Glomerular visceral epithelial cell (primary cell): ENCODE data around the gene BUD31.

Experiments used
- DNase-seq: peaks from one replicate; pipeline ENCODE4 v3.0.0-alpha.2; 2016; ENCODE audit errors: extremely low spot score

The BUD31 gene

GRCh38 chr7:99433158-99433557, 24.4 kb downstream of the BUD31 start:
- no peak for DNase-seq

GRCh38 chr7:99437946-99438572, 29.3 kb downstream of the BUD31 start:
- no peak for DNase-seq

- DNase-seq: peak; percentile 93
These were observed 30.1 kb downstream of the BUD31 start, which contains the start of the genes CPSF4 and PTCD1 for GRCh38 chr7:99438573-99439480. Gene CPSF4 (plus strand): TSS chr7:99438943. CDS start chr7:99439083, 140 bp downstream. Gene PTCD1 (minus strand): TSS chr7:99438798. CDS start chr7:99435242, 3,556 bp downstream.

GRCh38 chr7:99440195-99440594, 31.4 kb downstream of the BUD31 start:
- DNase-seq: no peak

GRCh38 chr7:99446096-99446495, 37.3 kb downstream of the BUD31 start:
- no peak for DNase-seq

- DNase-seq: no peak
These were observed 39.2 kb downstream of the BUD31 start for GRCh38 chr7:99447943-99448342.

- DNase-seq: no peak
These were observed 40.1 kb downstream of the BUD31 start for GRCh38 chr7:99448855-99449254.

- DNase-seq: no peak
These were observed 40.6 kb downstream of the BUD31 start for GRCh38 chr7:99449326-99449725.

- no peak for DNase-seq
These were observed 43.2 kb downstream of the BUD31 start for GRCh38 chr7:99451936-99452335.

- no peak for DNase-seq
These were observed 43.8 kb downstream of the BUD31 start for GRCh38 chr7:99452541-99452940.

- no peak for DNase-seq
These were observed 44.3 kb downstream of the BUD31 start for GRCh38 chr7:99453105-99453504.

- DNase-seq: no peak
These were observed 47.1 kb downstream of the BUD31 start for GRCh38 chr7:99455874-99456273.

- DNase-seq: no peak
These were observed 47.5 kb downstream of the BUD31 start for GRCh38 chr7:99456288-99456687.

GRCh38 chr7:99457050-99457649, 48.4 kb downstream of the BUD31 start:
- no peak for DNase-seq

- no peak for DNase-seq
These were observed 49.1 kb downstream of the BUD31 start for GRCh38 chr7:99457650-99458493.

GRCh38 chr7:99459087-99459486, 50.3 kb downstream of the BUD31 start:
- peak; percentile 35 for DNase-seq

- no peak for DNase-seq
These were observed 51.9 kb downstream of the BUD31 start for GRCh38 chr7:99460651-99461050.

- DNase-seq: no peak
These were observed 52.5 kb downstream of the BUD31 start for GRCh38 chr7:99461221-99461620.

GRCh38 chr7:99465421-99465768, 56.6 kb downstream of the BUD31 start:
- DNase-seq: no peak

- DNase-seq: no peak
These were observed 59.7 kb downstream of the BUD31 start for GRCh38 chr7:99468336-99468918.
